ENCODE measurements around the gene TRIM46. TPM values are rescaled to one million over a fixed set of nuclear protein-coding genes. Genes with fewer than 3 reads are reported as not detected.

Gene TRIM46
- total and polyA plus RNA-seq, 2 of the 13 experiments (the other 11 are each of a cell fraction or from before 2014, with no cell fraction given) = 0.04 to 0.09 TPM

DNA sequence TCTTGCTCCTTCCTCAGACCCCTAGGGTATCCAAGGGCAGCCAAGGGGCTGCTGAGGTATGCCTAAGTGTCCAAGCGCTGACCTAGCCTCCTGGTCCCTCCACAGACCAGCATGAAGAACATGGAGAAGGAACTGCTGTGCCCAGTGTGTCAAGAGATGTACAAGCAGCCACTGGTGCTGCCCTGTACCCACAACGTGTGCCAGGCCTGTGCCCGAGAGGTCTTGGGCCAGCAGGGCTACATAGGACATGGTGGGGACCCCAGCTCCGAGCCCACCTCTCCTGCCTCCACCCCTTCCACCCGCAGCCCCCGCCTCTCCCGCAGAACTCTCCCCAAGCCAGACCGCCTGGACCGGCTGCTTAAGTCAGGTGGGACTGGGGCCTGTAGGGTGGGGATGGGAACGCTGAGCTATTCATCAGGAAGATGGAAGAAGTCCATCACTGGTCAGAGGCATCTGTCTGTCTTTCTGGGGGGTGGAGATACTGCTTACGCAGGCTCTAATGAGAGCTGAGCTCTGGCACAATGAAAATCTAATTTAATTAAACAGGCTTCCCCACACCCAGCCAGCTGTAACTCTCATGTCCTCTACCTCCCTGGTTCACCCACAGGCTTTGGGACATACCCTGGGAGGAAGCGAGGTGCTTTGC, 1.8 kb downstream of the TRIM46 start (continued):
- TF ChIP-seq NFKB2 (CRISPR knock-in tag; IDR thresholded peaks at IDR 0.05; ENCODE audit: borderline replicate concordance) (no peak), FOXP1 (IDR thresholded peaks at IDR 0.05) (no peak), FOXP1 (CRISPR knock-in tag; IDR thresholded peaks at IDR 0.05) (no peak)
- TF ChIP-seq, protein P1, sequence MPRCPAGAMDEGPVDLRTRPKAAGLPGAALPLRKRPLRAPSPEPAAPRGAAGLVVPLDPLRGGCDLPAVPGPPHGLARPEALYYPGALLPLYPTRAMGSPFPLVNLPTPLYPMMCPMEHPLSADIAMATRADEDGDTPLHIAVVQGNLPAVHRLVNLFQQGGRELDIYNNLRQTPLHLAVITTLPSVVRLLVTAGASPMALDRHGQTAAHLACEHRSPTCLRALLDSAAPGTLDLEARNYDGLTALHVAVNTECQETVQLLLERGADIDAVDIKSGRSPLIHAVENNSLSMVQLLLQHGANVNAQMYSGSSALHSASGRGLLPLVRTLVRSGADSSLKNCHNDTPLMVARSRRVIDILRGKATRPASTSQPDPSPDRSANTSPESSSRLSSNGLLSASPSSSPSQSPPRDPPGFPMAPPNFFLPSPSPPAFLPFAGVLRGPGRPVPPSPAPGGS (CRISPR knock-in tag; IDR thresholded peaks at IDR 0.05) = no peak

DNA sequence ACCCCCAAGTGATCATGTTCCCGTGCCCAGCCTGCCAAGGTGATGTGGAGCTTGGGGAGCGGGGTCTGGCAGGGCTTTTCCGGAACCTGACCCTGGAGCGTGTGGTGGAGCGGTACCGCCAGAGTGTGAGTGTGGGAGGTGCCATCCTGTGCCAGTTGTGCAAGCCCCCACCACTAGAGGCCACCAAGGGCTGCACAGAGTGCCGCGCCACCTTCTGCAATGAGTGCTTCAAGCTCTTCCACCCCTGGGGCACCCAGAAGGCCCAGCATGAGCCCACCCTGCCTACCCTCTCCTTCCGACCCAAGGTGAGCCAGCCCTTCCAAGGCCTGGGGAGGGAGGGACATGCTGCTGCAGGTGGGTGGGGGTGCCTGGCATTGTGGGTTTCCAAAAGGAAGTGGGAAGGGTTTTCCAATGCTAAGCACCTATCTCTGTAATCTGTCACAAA, 2.3 kb downstream of the TRIM46 start:
- BruUV-seq (replicated peaks) = no TSS peak
- Histone ChIP-seq H4K20me1 (ENCODE audit: insufficient read depth, low read length) (no peaks in the 10 kb centered on the region), H3K9me3 (ENCODE audit: low read length) (no peaks in the 10 kb centered on the region), H3K27me3 (ENCODE audit: control insufficient read depth in 1 of 2, insufficient read depth in 2 of 2, low read length in 2 of 2) (0 out of 5 replicates have a peak, but pooled peaks cover 0 to 1% of the 10 kb centered on the region in 2 experiments), H2AFZ (ENCODE audit: low read length) (no peak overlapping the region), H3K27ac (ENCODE audit: extremely low read length, insufficient read depth, low read length) (no peak overlapping the region), H3K4me3 (replicated peaks in 1 of 3; ENCODE audit: insufficient read depth in 1 of 3, low read depth in 2 of 3, low read length in 3 of 3) (no peak overlapping the region), H3K9ac (ENCODE audit: insufficient read depth, low read depth, low read length) (no peak overlapping the region), H3K4me1 (ENCODE audit: insufficient read depth, low read length) (peaks cover 55% of the 10 kb centered on the region), H3K4me2 (ENCODE audit: low read depth, low read length) (no peak overlapping the region), H3K79me2 (ENCODE audit: insufficient read depth, low read length) (peaks cover 10% of the 10 kb centered on the region), H3K36me3 (replicated peaks in 1 of 2; ENCODE audit: control insufficient read depth in 1 of 2, insufficient read depth in 2 of 2, low read length in 2 of 2) (0 out of 5 replicates have a peak, but pooled peaks cover 0 to 1% of the 10 kb centered on the region in 2 experiments)
- intact Hi-C loops (cut with micrococcal nuclease; ENCODE audit: unreplicated experiment) (loop anchor here (1.0 kb wide), 1 partner anchor 50 kb away; no protein-coding TSS in a partner anchor), in situ Hi-C loops (cut with HindIII; ENCODE audit: extremely low pct_ligation_motif_present, low pct_unique_long_range_greater_than_20kb) (no loop called here)
- CTCF ChIA-PET (ENCODE audit: low intra/inter-chr PET ratio, low total read pairs) = interaction anchor here (1.2 to 1.4 kb wide), 2 partner anchors 18 to 51 kb away, joined by 6 to 12 read pairs; no protein-coding TSS in a partner anchor
- FAIRE-seq (no peak), ATAC-seq (no peak), DNase-seq (ENCODE audit: low spot score) (no peak)
- POLR2A ChIA-PET = no interaction called here
- WGBS (ENCODE audit: low lambda C conversion rate) = no CpG with 5 or more reads among the region's 9 CpGs
- no peak for TF ChIP-seq POGZ (CRISPR knock-in tag; IDR thresholded peaks at IDR 0.05)
- no peak for TF ChIP-seq TBX2 (CRISPR knock-in tag; IDR thresholded peaks at IDR 0.05; ENCODE audit: borderline replicate concordance)
- TF ChIP-seq ZFP36 (IDR thresholded peaks at IDR 0.05; ENCODE audit: borderline replicate concordance, low read depth, low read length, partially characterized antibody) = no peak
- no peak for TF ChIP-seq DNMT3B (CRISPR knock-in tag; conservative IDR thresholded peaks at IDR 0.05)
- TF ChIP-seq STAG1 (CRISPR knock-in tag; IDR thresholded peaks at IDR 0.05) = peak; percentile 19
- TF ChIP-seq, protein P2, sequence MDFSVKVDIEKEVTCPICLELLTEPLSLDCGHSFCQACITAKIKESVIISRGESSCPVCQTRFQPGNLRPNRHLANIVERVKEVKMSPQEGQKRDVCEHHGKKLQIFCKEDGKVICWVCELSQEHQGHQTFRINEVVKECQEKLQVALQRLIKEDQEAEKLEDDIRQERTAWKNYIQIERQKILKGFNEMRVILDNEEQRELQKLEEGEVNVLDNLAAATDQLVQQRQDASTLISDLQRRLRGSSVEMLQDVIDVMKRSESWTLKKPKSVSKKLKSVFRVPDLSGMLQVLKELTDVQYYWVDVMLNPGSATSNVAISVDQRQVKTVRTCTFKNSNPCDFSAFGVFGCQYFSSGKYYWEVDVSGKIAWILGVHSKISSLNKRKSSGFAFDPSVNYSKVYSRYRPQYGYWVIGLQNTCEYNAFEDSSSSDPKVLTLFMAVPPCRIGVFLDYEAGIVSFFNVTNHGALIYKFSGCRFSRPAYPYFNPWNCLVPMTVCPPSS (IDR thresholded peaks at IDR 0.05) = no peak
- TF ChIP-seq ZNF724P (CRISPR knock-in tag; IDR thresholded peaks at IDR 0.05; ENCODE audit: borderline replicate concordance) = no peak
- TF ChIP-seq RAD51 (IDR thresholded peaks at IDR 0.05; ENCODE audit: borderline replicate concordance) = no peak
- TF ChIP-seq CHCHD3 (CRISPR knock-in tag; IDR thresholded peaks at IDR 0.05) = no peak
- TF ChIP-seq, protein P3, sequence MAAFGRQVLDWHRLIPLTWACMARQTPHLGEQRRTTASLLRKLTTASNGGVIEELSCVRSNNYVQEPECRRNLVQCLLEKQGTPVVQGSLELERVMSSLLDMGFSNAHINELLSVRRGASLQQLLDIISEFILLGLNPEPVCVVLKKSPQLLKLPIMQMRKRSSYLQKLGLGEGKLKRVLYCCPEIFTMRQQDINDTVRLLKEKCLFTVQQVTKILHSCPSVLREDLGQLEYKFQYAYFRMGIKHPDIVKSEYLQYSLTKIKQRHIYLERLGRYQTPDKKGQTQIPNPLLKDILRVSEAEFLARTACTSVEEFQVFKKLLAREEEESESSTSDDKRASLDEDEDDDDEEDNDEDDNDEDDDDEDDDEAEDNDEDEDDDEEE (CRISPR knock-in tag; IDR thresholded peaks at IDR 0.05) = no peak
- no peak for TF ChIP-seq NR2F6 (IDR thresholded peaks at IDR 0.05)
- TF ChIP-seq NR2F6 (CRISPR knock-in tag; IDR thresholded peaks at IDR 0.05) = no peak
- TF ChIP-seq TCF7 (IDR thresholded peaks at IDR 0.05; ENCODE audit: low read depth) = no peak
- peak; percentile 66; the same call in 1 of the 2 replicates for TF ChIP-seq HNRNPL (IDR thresholded peaks at IDR 0.05; ENCODE audit: low read depth, low read length)
- no peak for TF ChIP-seq PHF21A (CRISPR knock-in tag; IDR thresholded peaks at IDR 0.05)
- TF ChIP-seq, protein P4, sequence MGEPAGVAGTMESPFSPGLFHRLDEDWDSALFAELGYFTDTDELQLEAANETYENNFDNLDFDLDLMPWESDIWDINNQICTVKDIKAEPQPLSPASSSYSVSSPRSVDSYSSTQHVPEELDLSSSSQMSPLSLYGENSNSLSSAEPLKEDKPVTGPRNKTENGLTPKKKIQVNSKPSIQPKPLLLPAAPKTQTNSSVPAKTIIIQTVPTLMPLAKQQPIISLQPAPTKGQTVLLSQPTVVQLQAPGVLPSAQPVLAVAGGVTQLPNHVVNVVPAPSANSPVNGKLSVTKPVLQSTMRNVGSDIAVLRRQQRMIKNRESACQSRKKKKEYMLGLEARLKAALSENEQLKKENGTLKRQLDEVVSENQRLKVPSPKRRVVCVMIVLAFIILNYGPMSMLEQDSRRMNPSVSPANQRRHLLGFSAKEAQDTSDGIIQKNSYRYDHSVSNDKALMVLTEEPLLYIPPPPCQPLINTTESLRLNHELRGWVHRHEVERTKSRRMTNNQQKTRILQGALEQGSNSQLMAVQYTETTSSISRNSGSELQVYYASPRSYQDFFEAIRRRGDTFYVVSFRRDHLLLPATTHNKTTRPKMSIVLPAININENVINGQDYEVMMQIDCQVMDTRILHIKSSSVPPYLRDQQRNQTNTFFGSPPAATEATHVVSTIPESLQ (CRISPR knock-in tag; conservative IDR thresholded peaks at IDR 0.05) = no peak
